K562 (cell line): ENCODE measurements around the gene RAB6A. TPM values are rescaled to one million over a fixed set of nuclear protein-coding genes. Genes with fewer than 3 reads are reported as not detected.

ENCODE experiments used
- BACH1 ChIP-seq: fragments of 200-800 bp; sonication (Bioruptor generic); IDR thresholded peaks from 2 replicates; pipeline ENCODE4 v1.6.1; 2016; ENCODE audit warnings: missing genetic modification characterization, missing compliant biosample characterization
- CREB1 ChIP-seq, 2 experiments: sonication (generic) in 1 of 2; formaldehyde crosslinking in 1 of 2; IDR thresholded peaks; 2 replicates each; pipeline versions ENCODE4 v1.6.1 to v1.8.0; 2012 to 2022; ENCODE audit warnings: inconsistent platforms in 1 of 2, mild to moderate bottlenecking in 1 of 2, missing genetic modification reagents in 1 of 2, moderate library complexity in 1 of 2
- KLF1 ChIP-seq: fragments of 450-650 bp; IDR thresholded peaks from 2 replicates; pipeline ENCODE4 v1.6.1; 2016; ENCODE audit warnings: missing genetic modification characterization, missing compliant biosample characterization
- MYBL2 ChIP-seq, 2 experiments: fragments of 450-650 bp in 1 of 2; sonication (generic) in 1 of 2; formaldehyde crosslinking in 1 of 2; IDR thresholded peaks; 2 replicates each; pipeline versions ENCODE4 v1.6.1 to v1.8.1; 2017 to 2022; ENCODE audit warnings: borderline replicate concordance in 1 of 2, inconsistent platforms in 1 of 2, low read depth in 1 of 2, mild to moderate bottlenecking in 1 of 2, missing genetic modification reagents in 1 of 2, moderate library complexity in 1 of 2
- PHF8 ChIP-seq: fragments of 200-600 bp; sonication (generic); IDR thresholded peaks from 2 replicates; pipeline ENCODE4 v1.6.1; 2012; ENCODE audit warnings: mixed run types, mild to moderate bottlenecking, inconsistent platforms, low read length, moderate library complexity, borderline replicate concordance
- PHTF2 ChIP-seq: fragments of 250-450 bp; sonication (Bioruptor Pico); IDR thresholded peaks from 2 replicates; pipeline ENCODE4 v1.5.0; 2021; ENCODE audit warnings: mild to moderate bottlenecking
- POLR2B ChIP-seq: fragments of 450-650 bp; IDR thresholded peaks from 2 replicates; pipeline ENCODE4 v1.6.1; 2018; ENCODE audit warnings: low read depth; ENCODE audit not compliant: partially characterized antibody
- POLR3G ChIP-seq: IDR thresholded peaks from 2 replicates; pipeline ENCODE4 v1.6.1; 2011; ENCODE audit not compliant: insufficient read length, insufficient replicate concordance; ENCODE audit errors: extremely low read depth
- PRPF4 ChIP-seq: fragments of 200-400 bp; formaldehyde crosslinking; IDR thresholded peaks from one replicate; pipeline ENCODE4 v1.6.1; 2017; ENCODE audit warnings: low read length, low read depth, mild to moderate bottlenecking; ENCODE audit not compliant: insufficient read depth, poor library complexity, severe bottlenecking
- RAD51 ChIP-seq: fragments of 450-650 bp; IDR thresholded peaks from 2 replicates; pipeline ENCODE4 v1.7.1; 2016; ENCODE audit warnings: low read depth, mild to moderate bottlenecking, borderline replicate concordance
- SMAD1 ChIP-seq: fragments of 150-350 bp; IDR thresholded peaks from 2 replicates; pipeline ENCODE4 v1.6.1; 2014; ENCODE audit warnings: low read length, low read depth; ENCODE audit not compliant: partially characterized antibody
- SMAD2 ChIP-seq: fragments of 150-350 bp; IDR thresholded peaks from 2 replicates; pipeline ENCODE4 v1.6.1; 2014; ENCODE audit warnings: low read depth, mild to moderate bottlenecking, low read length
- SRF ChIP-seq, 2 experiments: fragments of 250-450, 450-650 bp in 1 of 2; sonication (Bioruptor Pico) in 1 of 2; sonication (generic) in 1 of 2; formaldehyde crosslinking; IDR thresholded peaks; 2 replicates each; pipeline versions ENCODE4 v1.5.0 to v1.5.1; 2020 to 2022; ENCODE audit warnings: mild to moderate bottlenecking in 1 of 2, missing genetic modification reagents in 1 of 2
- XRCC3 ChIP-seq: fragments of 450-650 bp; IDR thresholded peaks from 2 replicates; pipeline ENCODE4 v1.6.1; 2017; ENCODE audit warnings: mild to moderate bottlenecking, moderate library complexity
- ZNF311 ChIP-seq: fragments of 250-450 bp; sonication (Bioruptor Pico); IDR thresholded peaks from 2 replicates; pipeline ENCODE4 v1.4.0; 2020; ENCODE audit warnings: mild to moderate bottlenecking, moderate library complexity
- ZNF444 ChIP-seq: fragments of 250-450 bp; sonication (Bioruptor Pico); IDR thresholded peaks from 2 replicates; pipeline ENCODE4 v1.4.0; 2020; ENCODE audit warnings: mild to moderate bottlenecking, moderate library complexity
- ZNF668 ChIP-seq: fragments of 250-450 bp; sonication (Bioruptor Pico); IDR thresholded peaks from 2 replicates; pipeline ENCODE4 v1.8.0; 2022; ENCODE audit warnings: mild to moderate bottlenecking, inconsistent platforms
- polyA plus RNA-seq, 8 experiments: library from polyadenylated mRNA; depleted of rRNA in 4 of 8; stranded (reverse) in 5 of 8; unstranded in 3 of 8; fragments of >200 nt; fragmentation: Nextera tagmentation in 2 of 8; fragmentation: Illumina TruSeq in 1 of 8; extraction: Ambion mirVana in 2 of 8; extraction: Trizol in 1 of 8; gene quantifications; 2 replicates each; pipeline versions ENCODE4 v1.2.1 to v1.2.3, GENCODE V29; 2011 to 2014; ENCODE audit warnings: inconsistent platforms in 1 of 8, missing spikeins in 1 of 8
- total RNA-seq, 7 experiments: library from RNA; depleted of rRNA in 6 of 7; stranded (reverse); fragments of >200 nt in 6 of 7; fragmentation: Illumina TruSeq in 2 of 7; extraction: Trizol in 2 of 7; gene quantifications; 2 replicates each; pipeline versions ENCODE4 v1.2.1 to v1.2.3, GENCODE V29; 2011 to 2021; ENCODE audit warnings: low replicate concordance in 1 of 7
- TF ChIP-seq, protein P1 (sequence below): fragments of 250-450 bp; sonication (Bioruptor Pico); IDR thresholded peaks from 2 replicates; pipeline ENCODE4 v1.5.0; 2020; ENCODE audit warnings: mild to moderate bottlenecking, borderline replicate concordance
- TF ChIP-seq, protein P2 (sequence below), 2 experiments: IDR thresholded peaks; 2 replicates each; pipeline ENCODE4 v1.6.1; 2011; ENCODE audit warnings: borderline replicate concordance in 1 of 2, control low read depth in 1 of 2, low read depth in 1 of 2, low read length in 1 of 2, mild to moderate bottlenecking in 1 of 2, mixed read lengths in 1 of 2, moderate library complexity in 1 of 2; ENCODE audit not compliant: insufficient read depth in 1 of 2, insufficient read length in 1 of 2, poor library complexity in 1 of 2, severe bottlenecking in 1 of 2; ENCODE audit errors: extremely low read depth in 1 of 2
- TF ChIP-seq, protein P3 (sequence below): fragments of 450-650 bp; IDR thresholded peaks from 2 replicates; pipeline ENCODE4 v1.7.0; 2016; ENCODE audit warnings: borderline replicate concordance

Gene RAB6A
- total and polyA plus RNA-seq, 9 of the 15 experiments (the other 6 are each of a cell fraction or from before 2014, with no cell fraction given) = 14.0 to 95.3 (median 45.4) TPM

DNA sequence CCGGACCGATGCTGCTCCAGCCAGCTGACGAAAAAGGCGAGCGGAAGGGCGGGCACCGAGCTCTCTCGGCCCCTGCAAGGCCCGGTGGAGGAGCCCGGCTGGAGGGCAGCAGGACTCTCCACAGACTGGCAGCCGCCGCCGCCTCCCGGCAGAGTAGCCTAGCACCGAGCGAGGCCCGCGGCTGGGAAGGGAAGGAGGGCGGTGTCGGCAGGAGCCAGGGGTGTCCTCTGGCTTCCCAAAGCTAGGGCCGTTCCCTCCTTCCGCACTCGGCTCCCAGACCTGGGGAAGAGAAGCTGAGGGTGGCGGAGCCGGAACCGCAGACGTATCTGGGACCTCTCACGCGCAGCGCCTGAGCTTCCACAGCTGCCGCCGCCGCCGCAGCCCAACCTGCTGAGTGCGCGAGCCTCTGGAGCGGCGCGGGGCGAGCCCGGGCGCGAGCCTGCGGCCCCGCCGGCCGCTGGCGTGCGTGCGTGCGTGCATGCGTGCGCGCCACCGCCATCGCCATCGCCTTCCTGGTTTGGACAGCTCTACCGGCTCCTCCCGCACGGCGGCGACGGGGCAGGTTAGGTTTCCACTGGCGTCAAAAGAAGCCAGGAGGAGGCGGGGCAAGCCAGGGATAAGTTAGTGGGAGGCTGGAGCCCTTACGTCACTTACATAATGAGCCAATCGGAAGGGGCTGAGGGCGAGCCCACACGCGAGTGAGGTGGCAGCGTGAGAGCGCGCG lies at the start of gene RAB6A (continued):
- TF ChIP-seq, protein P1, sequence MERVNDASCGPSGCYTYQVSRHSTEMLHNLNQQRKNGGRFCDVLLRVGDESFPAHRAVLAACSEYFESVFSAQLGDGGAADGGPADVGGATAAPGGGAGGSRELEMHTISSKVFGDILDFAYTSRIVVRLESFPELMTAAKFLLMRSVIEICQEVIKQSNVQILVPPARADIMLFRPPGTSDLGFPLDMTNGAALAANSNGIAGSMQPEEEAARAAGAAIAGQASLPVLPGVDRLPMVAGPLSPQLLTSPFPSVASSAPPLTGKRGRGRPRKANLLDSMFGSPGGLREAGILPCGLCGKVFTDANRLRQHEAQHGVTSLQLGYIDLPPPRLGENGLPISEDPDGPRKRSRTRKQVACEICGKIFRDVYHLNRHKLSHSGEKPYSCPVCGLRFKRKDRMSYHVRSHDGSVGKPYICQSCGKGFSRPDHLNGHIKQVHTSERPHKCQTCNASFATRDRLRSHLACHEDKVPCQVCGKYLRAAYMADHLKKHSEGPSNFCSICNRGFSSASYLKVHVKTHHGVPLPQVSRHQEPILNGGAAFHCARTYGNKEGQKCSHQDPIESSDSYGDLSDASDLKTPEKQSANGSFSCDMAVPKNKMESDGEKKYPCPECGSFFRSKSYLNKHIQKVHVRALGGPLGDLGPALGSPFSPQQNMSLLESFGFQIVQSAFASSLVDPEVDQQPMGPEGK = no peak
- TF ChIP-seq RAD51 (no peak), PHF8 (peak; percentile 77; the same call in 1 of the 2 replicates), PHTF2 (CRISPR knock-in tag) (no peak), POLR2B (peak; percentile 30), MYBL2 (IDR thresholded peaks at IDR 0.05; ENCODE audit: low read depth) (no peak), MYBL2 (CRISPR knock-in tag; IDR thresholded peaks at IDR 0.05; ENCODE audit: borderline replicate concordance) (no peak), PRPF4 (no peak), XRCC3 (no peak), KLF1 (tag) (no peak), ZNF311 (no peak), BACH1 (no peak; the same call in 1 of the 2 replicates), POLR3G (no peak), ZNF668 (CRISPR knock-in tag) (no peak), CREB1 (IDR thresholded peaks at IDR 0.05) (peak; percentile 92), CREB1 (CRISPR knock-in tag; IDR thresholded peaks at IDR 0.05) (peak; percentile 87; the same call in 1 of the 2 replicates), SMAD1 (peak; percentile 80), SMAD2 (no peak), ZNF444 (CRISPR knock-in tag) (no peak), SRF (CRISPR knock-in tag; IDR thresholded peaks at IDR 0.05) (peak in 1 of 2 experiments; percentile 78; a peak in 1 of 4 replicates)
- TF ChIP-seq, protein P2, sequence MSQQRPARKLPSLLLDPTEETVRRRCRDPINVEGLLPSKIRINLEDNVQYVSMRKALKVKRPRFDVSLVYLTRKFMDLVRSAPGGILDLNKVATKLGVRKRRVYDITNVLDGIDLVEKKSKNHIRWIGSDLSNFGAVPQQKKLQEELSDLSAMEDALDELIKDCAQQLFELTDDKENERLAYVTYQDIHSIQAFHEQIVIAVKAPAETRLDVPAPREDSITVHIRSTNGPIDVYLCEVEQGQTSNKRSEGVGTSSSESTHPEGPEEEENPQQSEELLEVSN (IDR thresholded peaks at IDR 0.05; ENCODE audit: borderline replicate concordance in 1 of 2, extremely low read depth in 1 of 2, insufficient read depth in 1 of 2, insufficient read length in 1 of 2, low read depth in 1 of 2, low read length in 1 of 2, poor library complexity in 1 of 2, severe bottlenecking in 1 of 2) = peak in 1 of 2 experiments; percentile 56
- TF ChIP-seq, protein P3, sequence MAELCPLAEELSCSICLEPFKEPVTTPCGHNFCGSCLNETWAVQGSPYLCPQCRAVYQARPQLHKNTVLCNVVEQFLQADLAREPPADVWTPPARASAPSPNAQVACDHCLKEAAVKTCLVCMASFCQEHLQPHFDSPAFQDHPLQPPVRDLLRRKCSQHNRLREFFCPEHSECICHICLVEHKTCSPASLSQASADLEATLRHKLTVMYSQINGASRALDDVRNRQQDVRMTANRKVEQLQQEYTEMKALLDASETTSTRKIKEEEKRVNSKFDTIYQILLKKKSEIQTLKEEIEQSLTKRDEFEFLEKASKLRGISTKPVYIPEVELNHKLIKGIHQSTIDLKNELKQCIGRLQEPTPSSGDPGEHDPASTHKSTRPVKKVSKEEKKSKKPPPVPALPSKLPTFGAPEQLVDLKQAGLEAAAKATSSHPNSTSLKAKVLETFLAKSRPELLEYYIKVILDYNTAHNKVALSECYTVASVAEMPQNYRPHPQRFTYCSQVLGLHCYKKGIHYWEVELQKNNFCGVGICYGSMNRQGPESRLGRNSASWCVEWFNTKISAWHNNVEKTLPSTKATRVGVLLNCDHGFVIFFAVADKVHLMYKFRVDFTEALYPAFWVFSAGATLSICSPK = no peak
